AG08395 (cell line): ENCODE data around the gene NIPSNAP2.
"Not testable (repeated sequence)": the region's sequence is repeated elsewhere in the genome, so short reads cannot be mapped to it uniquely, and the experiment has no call there.

ENCODE experiments used
- DNase-seq: peaks from one replicate; pipeline ENCODE4 v3.0.0; 2012; ENCODE audit warnings: mixed read lengths, low spot score

The NIPSNAP2 gene

GRCh38 chr7:55975988-55976633 is 11.7 kb downstream of the NIPSNAP2 start:
- DNase-seq, result no peak

- peak; percentile 50 for DNase-seq
Observed at GRCh38 chr7:55977831-55978230, 13.4 kb downstream of the NIPSNAP2 start.

- DNase-seq, result no peak
Observed at GRCh38 chr7:55980266-55980665, 15.9 kb downstream of the NIPSNAP2 start.

- DNase-seq, result no peak
Observed at GRCh38 chr7:55983537-55983936, 19.2 kb downstream of the NIPSNAP2 start.

GRCh38 chr7:55992346-55992745 is 28.0 kb downstream of the NIPSNAP2 start:
- no peak for DNase-seq

GRCh38 chr7:55996856-55997500 is 32.6 kb downstream of the NIPSNAP2 start:
- no peak for DNase-seq

- no peak for DNase-seq
Observed at GRCh38 chr7:56003749-56004148, 39.4 kb downstream of the NIPSNAP2 start.

- no peak for DNase-seq
Observed at GRCh38 chr7:56007167-56007652, 42.8 kb downstream of the NIPSNAP2 start.

GRCh38 chr7:56007891-56008290 is 43.5 kb downstream of the NIPSNAP2 start:
- DNase-seq, result no peak

- no peak for DNase-seq
Observed at GRCh38 chr7:56009695-56010094, 45.3 kb downstream of the NIPSNAP2 start.

- not testable (repeated sequence) for DNase-seq
Observed at GRCh38 chr7:56017015-56017414, 52.6 kb downstream of the NIPSNAP2 start.

- DNase-seq, result no peak
Observed at GRCh38 chr7:56019501-56019900, 55.1 kb downstream of the NIPSNAP2 start.

- DNase-seq, result no peak
Observed at GRCh38 chr7:56023500-56023899, 59.1 kb downstream of the NIPSNAP2 start.

GRCh38 chr7:56026538-56026937 is 62.2 kb downstream of the NIPSNAP2 start:
- no peak for DNase-seq

GRCh38 chr7:56028942-56029630 is 64.7 kb downstream of the NIPSNAP2 start:
- DNase-seq, result no peak

GRCh38 chr7:56030340-56030739 is 66.0 kb downstream of the NIPSNAP2 start:
- DNase-seq, result no peak

- not testable (repeated sequence) for DNase-seq
Observed at GRCh38 chr7:56031556-56031955, 67.2 kb downstream of the NIPSNAP2 start.

GRCh38 chr7:56032578-56032977 is 68.2 kb downstream of the NIPSNAP2 start:
- not testable (repeated sequence) for DNase-seq

- DNase-seq, result peak; percentile 56
Observed at GRCh38 chr7:56033671-56034432, 69.5 kb downstream of the NIPSNAP2 start.

- no peak for DNase-seq
Observed at GRCh38 chr7:56040730-56041129, 76.3 kb downstream of the NIPSNAP2 start.

- DNase-seq, result not testable (repeated sequence)
Observed at GRCh38 chr7:56045758-56046157, 81.4 kb downstream of the NIPSNAP2 start.

GRCh38 chr7:56046721-56047445 is 82.5 kb downstream of the NIPSNAP2 start:
- peak; percentile 66 for DNase-seq
